ENCODE data around the gene TMEM87A.

The TMEM87A gene

GRCh38 chr15:42202653-42203052 is 70.6 kb downstream of the TMEM87A start:
- Histone ChIP-seq H3K9me3 (ENCODE audit: control insufficient read depth in 1 of 2, low read length in 2 of 2) (no peaks in the 10 kb centered on the region), H3K27me3 (ENCODE audit: low read depth, low read length) (no peaks in the 10 kb centered on the region), H3K36me3 (ENCODE audit: control insufficient read depth in 1 of 2, insufficient read depth in 2 of 2, low read length in 2 of 2) (peaks cover 20 to 21% of the 10 kb centered on the region in 2 donors), H3K4me3 (ENCODE audit: low read depth in 1 of 2, low read length in 2 of 2) (no peak overlapping the region), H3K27ac (ENCODE audit: low read length) (no peak overlapping the region), H3K4me1 (ENCODE audit: control insufficient read depth in 1 of 2, insufficient read depth in 2 of 2, low read length in 2 of 2) (peaks cover 13 to 16% of the 10 kb centered on the region in 2 donors)

- H3K9me3 ChIP-seq (ENCODE audit: control insufficient read depth in 1 of 2, low read length in 2 of 2): no peaks in the 10 kb centered on the region
- peaks cover 6 to 8% of the 10 kb centered on the region in 2 donors for H3K4me1 ChIP-seq (ENCODE audit: control insufficient read depth in 1 of 2, insufficient read depth in 2 of 2, low read length in 2 of 2)
- H3K36me3 ChIP-seq (ENCODE audit: control insufficient read depth in 1 of 2, insufficient read depth in 2 of 2, low read length in 2 of 2): peaks cover 24 to 25% of the 10 kb centered on the region in 2 donors
- no peak overlapping the region for H3K27ac ChIP-seq (ENCODE audit: low read length)
- no peaks in the 10 kb centered on the region for H3K27me3 ChIP-seq (ENCODE audit: low read depth, low read length)
- no peak overlapping the region for H3K4me3 ChIP-seq (ENCODE audit: low read depth in 1 of 2, low read length in 2 of 2)
These were observed 71.4 kb downstream of the TMEM87A start for GRCh38 chr15:42201801-42202200.

GRCh38 chr15:42199126-42199525 is 74.1 kb downstream of the TMEM87A start:
- Histone ChIP-seq H3K4me3 (ENCODE audit: low read depth in 1 of 2, low read length in 2 of 2) (no peak overlapping the region), H3K27ac (ENCODE audit: low read length) (no peak overlapping the region), H3K36me3 (ENCODE audit: control insufficient read depth in 1 of 2, insufficient read depth in 2 of 2, low read length in 2 of 2) (peaks cover 28 to 31% of the 10 kb centered on the region in 2 donors), H3K4me1 (ENCODE audit: control insufficient read depth in 1 of 2, insufficient read depth in 2 of 2, low read length in 2 of 2) (no peaks in the 10 kb centered on the region), H3K9me3 (ENCODE audit: control insufficient read depth in 1 of 2, low read length in 2 of 2) (no peaks in the 10 kb centered on the region), H3K27me3 (ENCODE audit: low read depth, low read length) (no peaks in the 10 kb centered on the region)

- Histone ChIP-seq H3K27me3 (ENCODE audit: low read depth, low read length) (no peaks in the 10 kb centered on the region), H3K27ac (ENCODE audit: low read length) (no peak overlapping the region), H3K4me3 (ENCODE audit: low read depth in 1 of 2, low read length in 2 of 2) (no peak overlapping the region), H3K9me3 (ENCODE audit: control insufficient read depth in 1 of 2, low read length in 2 of 2) (no peaks in the 10 kb centered on the region), H3K4me1 (ENCODE audit: control insufficient read depth in 1 of 2, insufficient read depth in 2 of 2, low read length in 2 of 2) (no peaks in the 10 kb centered on the region), H3K36me3 (ENCODE audit: control insufficient read depth in 1 of 2, insufficient read depth in 2 of 2, low read length in 2 of 2) (peaks cover 28 to 31% of the 10 kb centered on the region in 2 donors)
These were observed 74.7 kb downstream of the TMEM87A start for GRCh38 chr15:42198516-42198915.

GRCh38 chr15:42194513-42194912 is 78.7 kb downstream of the TMEM87A start:
- H3K36me3 ChIP-seq (ENCODE audit: control insufficient read depth in 1 of 2, insufficient read depth in 2 of 2, low read length in 2 of 2): peaks cover 47% of the 10 kb centered on the region in 2 donors
- no peaks in the 10 kb centered on the region for H3K4me1 ChIP-seq (ENCODE audit: control insufficient read depth in 1 of 2, insufficient read depth in 2 of 2, low read length in 2 of 2)
- no peaks in the 10 kb centered on the region for H3K27me3 ChIP-seq (ENCODE audit: low read depth, low read length)
- H3K27ac ChIP-seq (ENCODE audit: low read length): no peak overlapping the region
- no peak overlapping the region for H3K4me3 ChIP-seq (ENCODE audit: low read depth in 1 of 2, low read length in 2 of 2)
- H3K9me3 ChIP-seq (ENCODE audit: control insufficient read depth in 1 of 2, low read length in 2 of 2): no peaks in the 10 kb centered on the region

- no peaks in the 10 kb centered on the region for H3K4me1 ChIP-seq (ENCODE audit: control insufficient read depth in 1 of 2, insufficient read depth in 2 of 2, low read length in 2 of 2)
- no peaks in the 10 kb centered on the region for H3K27me3 ChIP-seq (ENCODE audit: low read depth, low read length)
- H3K27ac ChIP-seq (ENCODE audit: low read length): no peak overlapping the region
- peaks cover 38 to 46% of the 10 kb centered on the region in 2 donors for H3K36me3 ChIP-seq (ENCODE audit: control insufficient read depth in 1 of 2, insufficient read depth in 2 of 2, low read length in 2 of 2)
- H3K4me3 ChIP-seq (ENCODE audit: low read depth in 1 of 2, low read length in 2 of 2): no peak overlapping the region
- H3K9me3 ChIP-seq (ENCODE audit: control insufficient read depth in 1 of 2, low read length in 2 of 2): no peaks in the 10 kb centered on the region
These were observed 79.8 kb downstream of the TMEM87A start for GRCh38 chr15:42193383-42193782.

- Histone ChIP-seq H3K4me1 (ENCODE audit: control insufficient read depth in 1 of 2, insufficient read depth in 2 of 2, low read length in 2 of 2) (no peaks in the 10 kb centered on the region), H3K4me3 (ENCODE audit: low read depth in 1 of 2, low read length in 2 of 2) (no peak overlapping the region), H3K27me3 (ENCODE audit: low read depth, low read length) (no peaks in the 10 kb centered on the region), H3K36me3 (ENCODE audit: control insufficient read depth in 1 of 2, insufficient read depth in 2 of 2, low read length in 2 of 2) (peaks cover 44 to 51% of the 10 kb centered on the region in 2 donors), H3K27ac (ENCODE audit: low read length) (no peak overlapping the region), H3K9me3 (ENCODE audit: control insufficient read depth in 1 of 2, low read length in 2 of 2) (no peaks in the 10 kb centered on the region)
These were observed 81.5 kb downstream of the TMEM87A start for GRCh38 chr15:42191610-42192346.

- Histone ChIP-seq H3K9me3 (ENCODE audit: control insufficient read depth in 1 of 2, low read length in 2 of 2) (no peaks in the 10 kb centered on the region), H3K4me1 (ENCODE audit: control insufficient read depth in 1 of 2, insufficient read depth in 2 of 2, low read length in 2 of 2) (no peaks in the 10 kb centered on the region), H3K4me3 (ENCODE audit: low read depth in 1 of 2, low read length in 2 of 2) (no peak overlapping the region), H3K36me3 (ENCODE audit: control insufficient read depth in 1 of 2, insufficient read depth in 2 of 2, low read length in 2 of 2) (peaks cover 54 to 66% of the 10 kb centered on the region in 2 donors), H3K27ac (ENCODE audit: low read length) (no peak overlapping the region), H3K27me3 (ENCODE audit: low read depth, low read length) (no peaks in the 10 kb centered on the region)
These were observed 82.9 kb downstream of the TMEM87A start for GRCh38 chr15:42190370-42190769.

GRCh38 chr15:42185801-42186200 is 87.4 kb downstream of the TMEM87A start:
- no peak overlapping the region for H3K4me3 ChIP-seq (ENCODE audit: low read depth in 1 of 2, low read length in 2 of 2)
- H3K27me3 ChIP-seq (ENCODE audit: low read depth, low read length): no peaks in the 10 kb centered on the region
- H3K27ac ChIP-seq (ENCODE audit: low read length): no peak overlapping the region
- H3K9me3 ChIP-seq (ENCODE audit: control insufficient read depth in 1 of 2, low read length in 2 of 2): no peaks in the 10 kb centered on the region
- no peaks in the 10 kb centered on the region for H3K4me1 ChIP-seq (ENCODE audit: control insufficient read depth in 1 of 2, insufficient read depth in 2 of 2, low read length in 2 of 2)
- peaks cover 67 to 80% of the 10 kb centered on the region in 2 donors for H3K36me3 ChIP-seq (ENCODE audit: control insufficient read depth in 1 of 2, insufficient read depth in 2 of 2, low read length in 2 of 2)

- Histone ChIP-seq H3K9me3 (ENCODE audit: control insufficient read depth in 1 of 2, low read length in 2 of 2) (no peaks in the 10 kb centered on the region), H3K36me3 (ENCODE audit: control insufficient read depth in 1 of 2, insufficient read depth in 2 of 2, low read length in 2 of 2) (peaks cover 61 to 76% of the 10 kb centered on the region in 2 donors), H3K27ac (ENCODE audit: low read length) (no peak overlapping the region), H3K4me1 (ENCODE audit: control insufficient read depth in 1 of 2, insufficient read depth in 2 of 2, low read length in 2 of 2) (no peaks in the 10 kb centered on the region), H3K27me3 (ENCODE audit: low read depth, low read length) (no peaks in the 10 kb centered on the region), H3K4me3 (ENCODE audit: low read depth in 1 of 2, low read length in 2 of 2) (no peak overlapping the region)
These were observed 88.5 kb downstream of the TMEM87A start for GRCh38 chr15:42184736-42185135.

- Histone ChIP-seq H3K9me3 (ENCODE audit: control insufficient read depth in 1 of 2, low read length in 2 of 2) (no peaks in the 10 kb centered on the region), H3K36me3 (ENCODE audit: control insufficient read depth in 1 of 2, insufficient read depth in 2 of 2, low read length in 2 of 2) (peaks cover 64 to 78% of the 10 kb centered on the region in 2 donors), H3K27ac (ENCODE audit: low read length) (no peak overlapping the region), H3K4me3 (ENCODE audit: low read depth in 1 of 2, low read length in 2 of 2) (no peak overlapping the region), H3K4me1 (ENCODE audit: control insufficient read depth in 1 of 2, insufficient read depth in 2 of 2, low read length in 2 of 2) (no peaks in the 10 kb centered on the region), H3K27me3 (ENCODE audit: low read depth, low read length) (no peaks in the 10 kb centered on the region)
These were observed 88.9 kb downstream of the TMEM87A start for GRCh38 chr15:42184296-42184695.

GRCh38 chr15:42182961-42183360 is 90.3 kb downstream of the TMEM87A start:
- H3K27me3 ChIP-seq (ENCODE audit: low read depth, low read length): no peaks in the 10 kb centered on the region
- H3K36me3 ChIP-seq (ENCODE audit: control insufficient read depth in 1 of 2, insufficient read depth in 2 of 2, low read length in 2 of 2): peaks cover 64 to 75% of the 10 kb centered on the region in 2 donors
- no peaks in the 10 kb centered on the region for H3K9me3 ChIP-seq (ENCODE audit: control insufficient read depth in 1 of 2, low read length in 2 of 2)
- H3K27ac ChIP-seq (ENCODE audit: low read length): no peak overlapping the region
- no peaks in the 10 kb centered on the region for H3K4me1 ChIP-seq (ENCODE audit: control insufficient read depth in 1 of 2, insufficient read depth in 2 of 2, low read length in 2 of 2)
- H3K4me3 ChIP-seq (ENCODE audit: low read depth in 1 of 2, low read length in 2 of 2): no peak overlapping the region

Data from muscle layer of duodenum (tissue), 2 donors.